Measurements from ENCODE around the gene ATG9A. TPM values are rescaled to one million over a fixed set of nuclear protein-coding genes. Genes with fewer than 3 reads are reported as not detected.

ATG9A gene
- total and polyA plus RNA-seq, 9 of the 15 experiments (the other 6 are each of a cell fraction or from before 2014, with no cell fraction given): 0.25 to 65.6 (median 23.4) TPM

DNA sequence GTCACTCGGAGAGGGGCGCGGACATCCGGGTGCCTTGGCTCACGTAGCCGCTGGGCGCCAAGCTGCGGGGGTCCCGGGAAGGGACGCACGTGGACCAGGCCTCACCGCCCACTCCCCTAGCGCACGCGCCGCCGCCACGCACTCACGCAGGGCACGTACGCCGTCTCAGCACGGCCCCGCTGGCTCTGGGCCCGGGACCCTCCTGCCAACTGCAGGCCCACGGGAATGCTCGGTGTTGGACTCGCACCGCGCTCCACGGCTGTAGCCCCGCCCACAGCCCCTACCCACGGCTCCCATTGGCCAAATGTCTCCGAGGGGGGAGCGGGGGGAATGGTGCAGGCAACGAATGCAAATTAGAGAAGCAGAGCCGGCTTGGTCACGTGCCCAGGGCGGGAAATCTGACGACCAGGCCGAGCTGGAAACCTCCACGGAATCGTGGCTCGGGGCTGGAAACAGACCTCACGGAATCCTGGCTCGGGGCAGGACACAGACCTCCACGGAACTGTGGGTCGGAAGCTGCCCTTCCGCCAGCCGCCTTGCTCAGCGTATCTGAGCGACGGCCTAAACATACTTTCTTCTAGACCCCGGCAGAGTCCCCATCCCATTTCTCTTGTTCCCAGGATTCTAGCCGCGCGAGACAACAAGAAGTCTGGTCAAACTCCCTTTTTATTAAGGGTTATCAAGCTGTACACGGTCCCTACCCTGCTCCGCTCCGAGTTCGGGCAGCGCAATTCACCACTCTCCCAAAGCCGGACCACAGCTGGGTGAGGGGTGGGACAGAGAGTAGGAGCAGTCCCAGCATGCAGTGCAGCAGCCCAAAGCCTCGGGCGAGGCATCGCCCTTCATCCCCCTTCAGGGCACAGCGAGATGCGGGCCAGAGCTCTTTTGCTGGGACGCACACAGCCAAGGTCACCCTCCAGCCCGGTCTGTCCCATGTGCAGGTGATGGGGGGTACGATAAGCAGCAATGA lies 10.4 kb downstream of the ATG9A start, which contains the start of gene ABCB6 (continued):
- TF ChIP-seq, protein P1, sequence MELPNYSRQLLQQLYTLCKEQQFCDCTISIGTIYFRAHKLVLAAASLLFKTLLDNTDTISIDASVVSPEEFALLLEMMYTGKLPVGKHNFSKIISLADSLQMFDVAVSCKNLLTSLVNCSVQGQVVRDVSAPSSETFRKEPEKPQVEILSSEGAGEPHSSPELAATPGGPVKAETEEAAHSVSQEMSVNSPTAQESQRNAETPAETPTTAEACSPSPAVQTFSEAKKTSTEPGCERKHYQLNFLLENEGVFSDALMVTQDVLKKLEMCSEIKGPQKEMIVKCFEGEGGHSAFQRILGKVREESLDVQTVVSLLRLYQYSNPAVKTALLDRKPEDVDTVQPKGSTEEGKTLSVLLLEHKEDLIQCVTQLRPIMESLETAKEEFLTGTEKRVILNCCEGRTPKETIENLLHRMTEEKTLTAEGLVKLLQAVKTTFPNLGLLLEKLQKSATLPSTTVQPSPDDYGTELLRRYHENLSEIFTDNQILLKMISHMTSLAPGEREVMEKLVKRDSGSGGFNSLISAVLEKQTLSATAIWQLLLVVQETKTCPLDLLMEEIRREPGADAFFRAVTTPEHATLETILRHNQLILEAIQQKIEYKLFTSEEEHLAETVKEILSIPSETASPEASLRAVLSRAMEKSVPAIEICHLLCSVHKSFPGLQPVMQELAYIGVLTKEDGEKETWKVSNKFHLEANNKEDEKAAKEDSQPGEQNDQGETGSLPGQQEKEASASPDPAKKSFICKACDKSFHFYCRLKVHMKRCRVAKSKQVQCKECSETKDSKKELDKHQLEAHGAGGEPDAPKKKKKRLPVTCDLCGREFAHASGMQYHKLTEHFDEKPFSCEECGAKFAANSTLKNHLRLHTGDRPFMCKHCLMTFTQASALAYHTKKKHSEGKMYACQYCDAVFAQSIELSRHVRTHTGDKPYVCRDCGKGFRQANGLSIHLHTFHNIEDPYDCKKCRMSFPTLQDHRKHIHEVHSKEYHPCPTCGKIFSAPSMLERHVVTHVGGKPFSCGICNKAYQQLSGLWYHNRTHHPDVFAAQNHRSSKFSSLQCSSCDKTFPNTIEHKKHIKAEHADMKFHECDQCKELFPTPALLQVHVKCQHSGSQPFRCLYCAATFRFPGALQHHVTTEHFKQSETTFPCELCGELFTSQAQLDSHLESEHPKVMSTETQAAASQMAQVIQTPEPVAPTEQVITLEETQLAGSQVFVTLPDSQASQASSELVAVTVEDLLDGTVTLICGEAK (IDR thresholded peaks at IDR 0.05): no peak
- TF ChIP-seq, protein P1 (CRISPR knock-in tag; IDR thresholded peaks at IDR 0.05): no peak
- TF ChIP-seq, protein P2, sequence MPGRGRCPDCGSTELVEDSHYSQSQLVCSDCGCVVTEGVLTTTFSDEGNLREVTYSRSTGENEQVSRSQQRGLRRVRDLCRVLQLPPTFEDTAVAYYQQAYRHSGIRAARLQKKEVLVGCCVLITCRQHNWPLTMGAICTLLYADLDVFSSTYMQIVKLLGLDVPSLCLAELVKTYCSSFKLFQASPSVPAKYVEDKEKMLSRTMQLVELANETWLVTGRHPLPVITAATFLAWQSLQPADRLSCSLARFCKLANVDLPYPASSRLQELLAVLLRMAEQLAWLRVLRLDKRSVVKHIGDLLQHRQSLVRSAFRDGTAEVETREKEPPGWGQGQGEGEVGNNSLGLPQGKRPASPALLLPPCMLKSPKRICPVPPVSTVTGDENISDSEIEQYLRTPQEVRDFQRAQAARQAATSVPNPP (IDR thresholded peaks at IDR 0.05; ENCODE audit: borderline replicate concordance, insufficient read depth, insufficient read length): no peak
- TF ChIP-seq CREBBP (IDR thresholded peaks at IDR 0.05; ENCODE audit: low read depth, low read length): no peak
- TF ChIP-seq RNF2 (IDR thresholded peaks at IDR 0.05): peak; percentile 42; the same call in 1 of the 2 replicates
- TF ChIP-seq TEAD1 (CRISPR knock-in tag; IDR thresholded peaks at IDR 0.05): peak in 1 of 2 experiments; percentile 74; a peak in 2 of 4 replicates
- no peak for TF ChIP-seq ZNF133 (CRISPR knock-in tag; IDR thresholded peaks at IDR 0.05)
- TF ChIP-seq, protein P3, sequence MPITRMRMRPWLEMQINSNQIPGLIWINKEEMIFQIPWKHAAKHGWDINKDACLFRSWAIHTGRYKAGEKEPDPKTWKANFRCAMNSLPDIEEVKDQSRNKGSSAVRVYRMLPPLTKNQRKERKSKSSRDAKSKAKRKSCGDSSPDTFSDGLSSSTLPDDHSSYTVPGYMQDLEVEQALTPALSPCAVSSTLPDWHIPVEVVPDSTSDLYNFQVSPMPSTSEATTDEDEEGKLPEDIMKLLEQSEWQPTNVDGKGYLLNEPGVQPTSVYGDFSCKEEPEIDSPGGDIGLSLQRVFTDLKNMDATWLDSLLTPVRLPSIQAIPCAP (CRISPR knock-in tag; IDR thresholded peaks at IDR 0.05; ENCODE audit: borderline replicate concordance): no peak
- TF ChIP-seq ZBTB17 (CRISPR knock-in tag; IDR thresholded peaks at IDR 0.05): peak; percentile 61; the same call in 1 of the 2 replicates
- no peak for TF ChIP-seq BRD4 (IDR thresholded peaks at IDR 0.05)
- no peak for TF ChIP-seq ZNF444 (CRISPR knock-in tag; IDR thresholded peaks at IDR 0.05)
- TF ChIP-seq GABPB2 (CRISPR knock-in tag; conservative IDR thresholded peaks at IDR 0.05): 0 out of 2 replicates have a peak, but pooled peaks have one; percentile 57
- TF ChIP-seq THAP7 (CRISPR knock-in tag; IDR thresholded peaks at IDR 0.05): peak; percentile 84
- TF ChIP-seq ERF (CRISPR knock-in tag; IDR thresholded peaks at IDR 0.05): peak; percentile 87
- TF ChIP-seq HMG20A (CRISPR knock-in tag; conservative IDR thresholded peaks at IDR 0.05): no peak
- TF ChIP-seq ZNF23 (CRISPR knock-in tag; IDR thresholded peaks at IDR 0.05): no peak
